CD4-positive, alpha-beta memory T cell (primary cell): ENCODE measurements around the gene WWC1. TPM values are rescaled to one million over a fixed set of nuclear protein-coding genes. Genes with fewer than 3 reads are reported as not detected.
A peak's percentile ranks its signal among the peaks of the same experiment; 100 is the strongest.
"Not testable (repeated sequence)": the region's sequence is repeated elsewhere in the genome, so short reads cannot be mapped to it uniquely, and the experiment has no call there.

Experiments used
- CTCF ChIA-PET: fragments of 350-600 bp; sonication (Branson Sonifier 250); formaldehyde crosslinking; loops from one replicate; lab custom pipeline; 2021; ENCODE audit warnings: inconsistent platforms; ENCODE audit not compliant: partially characterized antibody; lab: Charles Lee
- POLR2A ChIA-PET: fragments of 350-600 bp; sonication (Branson Sonifier 250); formaldehyde crosslinking; loops from one replicate; lab custom pipeline; 2021; ENCODE audit not compliant: partially characterized antibody; lab: Charles Lee
- DNase-seq, 5 donors: peaks; one replicate each; pipeline versions ENCODE4 v3.0.0 to v3.0.0-alpha.2; 2020 to 2022; ENCODE audit warnings: mixed read lengths in 1 of 5
- H3K27ac ChIP-seq: one replicate; pipeline ENCODE4 v1.7.0; 2013; ENCODE audit warnings: low read depth, low read length
- H3K27me3 ChIP-seq: 2 replicates; pipeline ENCODE4 v1.7.0; 2013; ENCODE audit warnings: mild to moderate bottlenecking, low read length, moderate library complexity; ENCODE audit not compliant: insufficient read depth
- H3K36me3 ChIP-seq: 2 replicates; pipeline ENCODE4 v1.7.0; 2013; ENCODE audit warnings: mild to moderate bottlenecking, low read length, moderate library complexity; ENCODE audit not compliant: insufficient read depth
- H3K4me1 ChIP-seq: 2 replicates; pipeline ENCODE4 v1.7.0; 2013; ENCODE audit warnings: mild to moderate bottlenecking, low read length, moderate library complexity; ENCODE audit not compliant: insufficient read depth
- H3K4me3 ChIP-seq, 2 donors: one replicate each; pipeline ENCODE4 v1.7.0; 2013; ENCODE audit warnings: low read length in 2 of 2, mild to moderate bottlenecking in 1 of 2
- H3K9me3 ChIP-seq, 2 donors: one replicate each; pipeline ENCODE4 v1.7.0; 2013; ENCODE audit warnings: low read length in 2 of 2, control low read depth in 1 of 2; ENCODE audit not compliant: control insufficient read depth in 1 of 2
- H3K27ac Mint-ChIP-seq, 7 donors: one replicate each; pipeline ENCODE4 v1.8.0; 2020 to 2021; ENCODE audit warnings: mixed read lengths in 7 of 7, mild to moderate bottlenecking in 6 of 7, inconsistent platforms in 3 of 7, moderate library complexity in 3 of 7
- H3K27me3 Mint-ChIP-seq, 2 donors: one replicate each; pipeline ENCODE4 v1.8.0; 2020 to 2021; ENCODE audit warnings: mixed read lengths in 2 of 2
- H3K36me3 Mint-ChIP-seq, 2 donors: one replicate each; pipeline ENCODE4 v1.8.0; 2020 to 2021; ENCODE audit warnings: mixed read lengths in 2 of 2, inconsistent platforms in 1 of 2, mild to moderate bottlenecking in 1 of 2
- H3K4me1 Mint-ChIP-seq, 4 donors: one replicate each; pipeline ENCODE4 v1.8.0; 2020 to 2021; ENCODE audit warnings: mixed read lengths in 4 of 4, mild to moderate bottlenecking in 1 of 4
- H3K4me3 Mint-ChIP-seq, 8 donors: one replicate each; pipeline ENCODE4 v1.8.0; 2020 to 2021; ENCODE audit warnings: mixed read lengths in 8 of 8, mild to moderate bottlenecking in 7 of 8, moderate library complexity in 6 of 8, inconsistent platforms in 3 of 8
- H3K9me3 Mint-ChIP-seq, 8 donors: one replicate each; pipeline ENCODE4 v1.8.0; 2020 to 2021; ENCODE audit warnings: mixed read lengths in 8 of 8, mild to moderate bottlenecking in 5 of 8, inconsistent platforms in 3 of 8, moderate library complexity in 1 of 8
- intact Hi-C: fragments of 100-400 bp; cut with micrococcal nuclease; formaldehyde crosslinking; loops from one replicate; pipeline ENCODE4 v1.15.1; 2023
- polyA plus RNA-seq, 2 donors: library from polyadenylated mRNA; unstranded; fragments of 300-500 nt; fragmentation: Illumina TruSeq; gene quantifications; one replicate each; pipeline ENCODE4 v1.2.3, GENCODE V29; 2021
- total RNA-seq, 2 experiments: library from RNA; stranded (reverse); gene quantifications; one replicate each; pipeline ENCODE4 v1.2.3, GENCODE V29; 2021

The WWC1 gene
- total and polyA plus RNA-seq, 4 experiments from 2014 or later, result 0.22 to 2.7 (median 1.5) TPM

GRCh38 chr5:168286386-168286785 is 5.1 kb upstream of the WWC1 start:
- peaks cover 2 to 4% of the 10 kb centered on the region in 2 donors for H3K36me3 Mint-ChIP-seq
- Histone ChIP-seq H3K4me3 (no peak overlapping the region), H3K27me3 (no peaks in the 10 kb centered on the region), H3K27ac (no peak overlapping the region), H3K36me3 (no peaks in the 10 kb centered on the region), H3K9me3 (peaks cover 0 to 5% of the 10 kb centered on the region in 2 donors), H3K4me1 (peaks cover 6% of the 10 kb centered on the region)
- ChIA-PET CTCF (no interaction called here), POLR2A (no interaction called here)
- peaks cover 6 to 8% of the 10 kb centered on the region in 2 donors for H3K27me3 Mint-ChIP-seq
- no peak for DNase-seq
- H3K9me3 Mint-ChIP-seq, result peaks cover 2 to 44% (median 18%) of the 10 kb centered on the region in 8 donors
- H3K27ac Mint-ChIP-seq, result no peak overlapping the region
- intact Hi-C loops, result no loop called here
- no peak overlapping the region for H3K4me3 Mint-ChIP-seq
- H3K4me1 Mint-ChIP-seq, result peaks cover 6 to 13% (median 10%) of the 10 kb centered on the region in 4 donors

- H3K36me3 ChIP-seq, H3K27me3 ChIP-seq, DNase-seq, H3K4me1 ChIP-seq, H3K36me3 Mint-ChIP-seq, intact Hi-C loops, POLR2A ChIA-PET, H3K4me3 ChIP-seq, H3K27ac ChIP-seq, CTCF ChIA-PET, H3K27ac Mint-ChIP-seq, H3K27me3 Mint-ChIP-seq, H3K4me3 Mint-ChIP-seq, H3K9me3 ChIP-seq: not testable (repeated sequence)
- H3K9me3 Mint-ChIP-seq, result peaks cover 2 to 44% (median 18%) of the 10 kb centered on the region in 8 donors
- H3K4me1 Mint-ChIP-seq, result peaks cover 6 to 13% (median 10%) of the 10 kb centered on the region in 4 donors
Observed at GRCh38 chr5:168286863-168287262, 4.6 kb upstream of the WWC1 start.

- intact Hi-C loops, result no loop called here
- no peak overlapping the region for H3K4me3 ChIP-seq
- DNase-seq, result no peak
- ChIA-PET POLR2A (no interaction called here), CTCF (no interaction called here)
- no peaks in the 10 kb centered on the region for H3K36me3 ChIP-seq
- Mint-ChIP-seq H3K4me1 (peaks cover 6 to 13% (median 10%) of the 10 kb centered on the region in 4 donors), H3K4me3 (no peak overlapping the region), H3K36me3 (peaks cover 2 to 4% of the 10 kb centered on the region in 2 donors), H3K9me3 (peaks cover 2 to 40% (median 17%) of the 10 kb centered on the region in 8 donors), H3K27me3 (peaks cover 6 to 8% of the 10 kb centered on the region in 2 donors), H3K27ac (no peak overlapping the region)
- no peaks in the 10 kb centered on the region for H3K27me3 ChIP-seq
- H3K9me3 ChIP-seq, result peaks cover 0 to 5% of the 10 kb centered on the region in 2 donors
- peaks cover 8% of the 10 kb centered on the region for H3K4me1 ChIP-seq
- no peak overlapping the region for H3K27ac ChIP-seq
Observed at GRCh38 chr5:168287362-168287761, 4.1 kb upstream of the WWC1 start.

GRCh38 chr5:168288349-168289245 is 2.8 kb upstream of the WWC1 start:
- Histone ChIP-seq H3K36me3 (no peaks in the 10 kb centered on the region), H3K4me1 (peaks cover 15% of the 10 kb centered on the region), H3K27ac (no peak overlapping the region), H3K9me3 (peaks cover 0 to 5% of the 10 kb centered on the region in 2 donors), H3K4me3 (no peak overlapping the region), H3K27me3 (peaks cover 6% of the 10 kb centered on the region)
- Mint-ChIP-seq H3K27ac (no peak overlapping the region), H3K4me1 (peaks cover 6 to 22% (median 17%) of the 10 kb centered on the region in 4 donors), H3K36me3 (peaks cover 2 to 4% of the 10 kb centered on the region in 2 donors), H3K4me3 (peak overlapping the region in 1 of 8 donors; percentile 43), H3K9me3 (peaks cover 2 to 30% (median 17%) of the 10 kb centered on the region in 8 donors), H3K27me3 (peaks cover 9 to 11% of the 10 kb centered on the region in 2 donors)
- POLR2A ChIA-PET, result no interaction called here
- CTCF ChIA-PET, result no interaction called here
- intact Hi-C loops, result no loop called here
- no peak for DNase-seq

GRCh38 chr5:168290902-168291341 is 523 bp upstream of the WWC1 start:
- CTCF ChIA-PET, result interaction anchor here (0.5 to 2.7 kb wide), 3 partner anchors 9 to 132 kb away, joined by 5 to 10 read pairs (median 6); no protein-coding TSS in a partner anchor
- Histone ChIP-seq H3K36me3 (no peaks in the 10 kb centered on the region), H3K9me3 (no peaks in the 10 kb centered on the region), H3K4me1 (peaks cover 15% of the 10 kb centered on the region), H3K4me3 (no peak overlapping the region), H3K27me3 (peaks cover 14% of the 10 kb centered on the region), H3K27ac (no peak overlapping the region)
- no peaks in the 10 kb centered on the region for H3K36me3 Mint-ChIP-seq
- POLR2A ChIA-PET, result interaction anchor here (1.9 kb wide), 1 partner anchor 118 kb away, joined by 9 read pairs; no protein-coding TSS in a partner anchor
- DNase-seq, result no peak
- H3K4me1 Mint-ChIP-seq, result peaks cover 6 to 22% (median 17%) of the 10 kb centered on the region in 4 donors
- intact Hi-C loops, result loop anchor here (1.0 to 5.0 kb wide), 4 partner anchors 86 to 286 kb away; partner anchors contain the start of genes PANK3 and RARS1
- H3K27ac Mint-ChIP-seq, result peak overlapping the region in 2 of 7 donors; percentile 17 to 35
- H3K27me3 Mint-ChIP-seq, result peaks cover 6 to 10% of the 10 kb centered on the region in 2 donors
- H3K9me3 Mint-ChIP-seq, result peaks cover 0 to 10% (median 1%) of the 10 kb centered on the region in 8 donors
- H3K4me3 Mint-ChIP-seq, result peak overlapping the region; percentile 71 to 84 (median 82)

- Histone ChIP-seq H3K27ac (no peak overlapping the region), H3K27me3 (peaks cover 14% of the 10 kb centered on the region), H3K4me3 (no peak overlapping the region), H3K9me3 (no peaks in the 10 kb centered on the region), H3K36me3 (no peaks in the 10 kb centered on the region), H3K4me1 (peaks cover 15% of the 10 kb centered on the region)
- peak overlapping the region; percentile 44 to 72 (median 66) for H3K4me3 Mint-ChIP-seq
- ChIA-PET POLR2A (interaction anchor here (0.7 to 1.9 kb wide), 2 partner anchors 10 to 117 kb away, joined by 3 to 9 read pairs; no protein-coding TSS in a partner anchor), CTCF (interaction anchor here (0.8 to 2.7 kb wide), 6 partner anchors 10 to 194 kb away, joined by 3 to 10 read pairs (median 3); partner anchors contain the start of gene RARS1)
- peaks cover 3 to 9% of the 10 kb centered on the region in 2 donors for H3K27me3 Mint-ChIP-seq
- DNase-seq, result no peak
- no peak overlapping the region for H3K27ac Mint-ChIP-seq
- H3K4me1 Mint-ChIP-seq, result peaks cover 6 to 22% (median 16%) of the 10 kb centered on the region in 4 donors
- H3K36me3 Mint-ChIP-seq, result no peaks in the 10 kb centered on the region
- intact Hi-C loops, result loop anchor here (1.0 to 5.0 kb wide), 4 partner anchors 85 to 285 kb away; partner anchors contain the start of genes PANK3 and RARS1
- H3K9me3 Mint-ChIP-seq, result peaks cover 0 to 6% (median 0%) of the 10 kb centered on the region in 8 donors
Observed at GRCh38 chr5:168291964-168292785, 730 bp downstream of the WWC1 start.
